ENCODE data around the gene ARID1B.

The ARID1B gene

GRCh38 chr6:157054531-157054979, 277.4 kb downstream of the ARID1B start:
- no peaks in the 10 kb centered on the region for H3K9me3 ChIP-seq (ENCODE audit: control insufficient read depth, low read length)
- H3K4me1 ChIP-seq = no peaks in the 10 kb centered on the region
- H3K4me3 ChIP-seq (ENCODE audit: low read depth, low read length) = no peak overlapping the region
- no peak overlapping the region for H3K4me2 ChIP-seq (ENCODE audit: low read length)
- no peak overlapping the region for H2AFZ ChIP-seq
- no peaks in the 10 kb centered on the region for H3K27me3 ChIP-seq (ENCODE audit: control insufficient read depth, insufficient read depth, low read length)
- TF ChIP-seq CTCF (IDR thresholded peaks at IDR 0.05) = no peak
- H3K36me3 ChIP-seq (ENCODE audit: control insufficient read depth, insufficient read depth, low read length) = no peaks in the 10 kb centered on the region
- no peak overlapping the region for H3K9ac ChIP-seq
- no peak overlapping the region for H3K27ac ChIP-seq
- peaks cover 39% of the 10 kb centered on the region for H3K79me2 ChIP-seq

- Histone ChIP-seq H3K27ac (no peak overlapping the region), H3K36me3 (ENCODE audit: control insufficient read depth, insufficient read depth, low read length) (no peaks in the 10 kb centered on the region), H3K9ac (no peak overlapping the region), H3K27me3 (ENCODE audit: control insufficient read depth, insufficient read depth, low read length) (no peaks in the 10 kb centered on the region), H3K79me2 (peaks cover 31% of the 10 kb centered on the region), H2AFZ (no peak overlapping the region), H3K9me3 (ENCODE audit: control insufficient read depth, low read length) (no peaks in the 10 kb centered on the region), H3K4me1 (no peaks in the 10 kb centered on the region), H3K4me3 (ENCODE audit: low read depth, low read length) (no peak overlapping the region), H3K4me2 (ENCODE audit: low read length) (no peak overlapping the region)
- TF ChIP-seq CTCF (IDR thresholded peaks at IDR 0.05) = no peak
These were observed 278.7 kb downstream of the ARID1B start for GRCh38 chr6:157055863-157056262.

GRCh38 chr6:157056275-157056674, 279.1 kb downstream of the ARID1B start:
- Histone ChIP-seq H3K36me3 (ENCODE audit: control insufficient read depth, insufficient read depth, low read length) (no peaks in the 10 kb centered on the region), H3K4me2 (ENCODE audit: low read length) (no peak overlapping the region), H3K9ac (no peak overlapping the region), H3K79me2 (peaks cover 29% of the 10 kb centered on the region), H3K4me3 (ENCODE audit: low read depth, low read length) (no peak overlapping the region), H3K27ac (no peak overlapping the region), H3K27me3 (ENCODE audit: control insufficient read depth, insufficient read depth, low read length) (no peaks in the 10 kb centered on the region), H2AFZ (no peak overlapping the region), H3K9me3 (ENCODE audit: control insufficient read depth, low read length) (no peaks in the 10 kb centered on the region), H3K4me1 (no peaks in the 10 kb centered on the region)
- TF ChIP-seq CTCF (IDR thresholded peaks at IDR 0.05) = no peak

DNA sequence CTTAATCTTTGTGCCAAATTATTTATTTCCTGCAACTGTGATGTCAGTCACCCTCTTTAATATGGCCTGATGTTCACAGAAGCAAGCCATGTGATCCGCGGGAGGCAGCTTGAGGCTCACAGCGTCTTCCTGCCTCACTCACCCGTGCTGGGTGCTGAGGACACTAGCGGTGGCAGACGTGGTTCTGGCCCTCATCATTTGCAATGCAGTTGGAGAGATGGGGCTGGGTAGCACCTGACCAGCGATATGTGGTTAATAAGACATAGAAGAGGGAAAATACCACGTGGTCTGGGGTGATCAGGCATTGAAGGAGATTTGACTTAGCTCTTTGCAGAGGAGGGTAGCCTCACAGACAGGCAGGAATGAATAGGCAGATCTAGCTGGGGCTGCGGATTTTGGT, 281.4 kb downstream of the ARID1B start:
- Histone ChIP-seq H2AFZ (no peak overlapping the region), H3K4me2 (ENCODE audit: low read length) (no peak overlapping the region), H3K9me3 (ENCODE audit: control insufficient read depth, low read length) (no peaks in the 10 kb centered on the region), H3K9ac (no peak overlapping the region), H3K4me3 (ENCODE audit: low read depth, low read length) (no peak overlapping the region), H3K79me2 (peaks cover 30% of the 10 kb centered on the region), H3K4me1 (no peaks in the 10 kb centered on the region), H3K27me3 (ENCODE audit: control insufficient read depth, insufficient read depth, low read length) (no peaks in the 10 kb centered on the region), H3K36me3 (ENCODE audit: control insufficient read depth, insufficient read depth, low read length) (no peaks in the 10 kb centered on the region), H3K27ac (no peak overlapping the region)
- TF ChIP-seq CTCF (IDR thresholded peaks at IDR 0.05) = no peak

DNA sequence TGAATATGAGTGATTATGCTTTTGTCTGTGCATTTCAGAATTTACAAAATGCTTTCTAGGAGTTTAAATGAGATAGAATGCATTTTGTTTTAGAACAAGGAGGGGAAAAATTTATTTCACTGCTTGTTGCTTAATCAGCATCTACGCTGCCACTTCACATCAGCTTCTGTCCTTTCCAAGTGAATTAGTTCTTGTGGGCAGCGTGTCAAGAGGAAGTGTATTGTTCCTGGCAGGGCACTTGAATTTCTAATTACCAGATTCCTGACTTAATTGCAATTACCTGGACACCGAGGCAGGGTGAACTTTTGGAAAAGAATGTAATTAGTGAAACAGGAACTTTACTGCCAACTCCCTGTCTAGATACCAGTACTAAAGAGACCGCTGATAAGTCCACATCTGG, 282.6 kb downstream of the ARID1B start:
- Histone ChIP-seq H3K9me3 (ENCODE audit: control insufficient read depth, low read length) (no peaks in the 10 kb centered on the region), H2AFZ (no peak overlapping the region), H3K4me3 (ENCODE audit: low read depth, low read length) (no peak overlapping the region), H3K79me2 (peaks cover 31% of the 10 kb centered on the region), H3K4me2 (ENCODE audit: low read length) (no peak overlapping the region), H3K27me3 (ENCODE audit: control insufficient read depth, insufficient read depth, low read length) (no peaks in the 10 kb centered on the region), H3K27ac (no peak overlapping the region), H3K9ac (no peak overlapping the region), H3K36me3 (ENCODE audit: control insufficient read depth, insufficient read depth, low read length) (no peaks in the 10 kb centered on the region), H3K4me1 (no peaks in the 10 kb centered on the region)
- no peak for TF ChIP-seq CTCF (IDR thresholded peaks at IDR 0.05)
